Left ventricle myocardium inferior (tissue), 1 donor: ENCODE data around the gene ADAMTS4. TPM values are rescaled to one million over a fixed set of nuclear protein-coding genes. Genes with fewer than 3 reads are reported as not detected.
A peak's percentile ranks its signal among the peaks of the same experiment; 100 is the strongest.

Source experiments
- DNase-seq: peaks from one replicate; pipeline ENCODE4 v3.0.0-alpha.2; 2020
- H3K27ac ChIP-seq: fragments of 200-600 bp; replicated peaks from 2 replicates; pipeline ENCODE4 v1.8.0; 2021
- H3K27me3 ChIP-seq: fragments of 200-600 bp; 2 replicates; pipeline ENCODE4 v1.8.0; 2021; ENCODE audit warnings: low read depth
- H3K36me3 ChIP-seq: fragments of 200-600 bp; 2 replicates; pipeline ENCODE4 v1.8.0; 2021
- H3K4me1 ChIP-seq: fragments of 200-600 bp; 2 replicates; pipeline ENCODE4 v1.8.0; 2021
- H3K4me3 ChIP-seq: fragments of 200-600 bp; 2 replicates; pipeline ENCODE4 v1.8.0; 2021; ENCODE audit warnings: mild to moderate bottlenecking, moderate library complexity
- H3K9me3 ChIP-seq: fragments of 200-600 bp; replicated peaks from 2 replicates; pipeline ENCODE4 v1.8.0; 2021
- intact Hi-C: fragments of 100-400 bp; cut with micrococcal nuclease; formaldehyde crosslinking; loops from one replicate; pipeline ENCODE4 v1.11.0; 2022
- total RNA-seq: library from RNA; stranded (reverse); fragmentation: NEBNext Ultra II Directional; extraction: Animal tissue kit (Norgen Biotek cat#: 25700); gene quantifications from one replicate; pipeline ENCODE4 v1.2.1, GENCODE V29; 2021
- TF ChIP-seq, protein P1 (sequence below): fragments of 200-600 bp; IDR thresholded peaks from 2 replicates; pipeline ENCODE4 v1.8.0; 2021; ENCODE audit warnings: antibody characterized with exemption, mild to moderate bottlenecking, borderline replicate concordance
- donor health status: DM: no; HTN: yes; CAD: no; lungs with severe emphysema.

ADAMTS4 gene
- total RNA-seq, 1 donor from 2014 or later, result 14.1 TPM

DNA sequence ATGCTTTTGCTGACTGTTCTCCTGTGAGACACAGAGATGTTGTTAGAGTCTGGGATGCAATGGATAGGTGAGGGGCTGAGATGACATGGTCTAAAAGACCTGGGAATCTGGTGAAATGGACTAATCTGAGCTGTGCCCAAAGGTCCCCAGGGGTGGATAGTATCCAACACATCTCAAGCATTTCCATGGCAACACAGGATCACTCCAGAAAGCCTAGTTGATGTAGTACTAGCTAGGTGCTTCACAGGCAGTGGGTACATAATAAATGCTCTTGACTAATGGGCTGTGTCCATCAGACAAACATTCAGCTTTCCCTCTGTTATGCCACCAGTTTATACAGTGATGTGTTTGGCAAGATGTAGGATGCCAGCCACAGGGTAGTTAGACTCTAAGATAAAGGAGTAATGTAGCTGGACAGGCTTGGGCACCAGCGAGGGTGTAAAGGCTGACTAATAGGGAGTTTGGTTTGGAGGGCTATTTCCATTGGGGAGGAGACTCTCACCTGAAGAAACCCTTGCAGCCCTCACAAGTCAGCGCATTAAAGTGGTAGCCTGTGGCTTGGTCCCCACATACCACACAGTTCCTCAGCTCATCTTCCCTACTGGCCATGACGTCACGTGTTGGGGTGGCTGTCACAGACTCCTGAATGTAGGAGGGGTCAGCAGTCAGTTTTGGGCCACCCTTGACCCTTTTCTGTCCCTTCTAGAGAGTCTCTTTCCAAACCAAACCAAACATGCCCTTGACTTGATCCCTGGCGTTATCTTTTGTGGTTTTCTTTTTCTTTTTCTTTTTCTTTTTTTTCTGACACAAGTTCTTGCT, 37.3 kb upstream of the ADAMTS4 start:
- DNase-seq, result no peak
- TF ChIP-seq, protein P1, sequence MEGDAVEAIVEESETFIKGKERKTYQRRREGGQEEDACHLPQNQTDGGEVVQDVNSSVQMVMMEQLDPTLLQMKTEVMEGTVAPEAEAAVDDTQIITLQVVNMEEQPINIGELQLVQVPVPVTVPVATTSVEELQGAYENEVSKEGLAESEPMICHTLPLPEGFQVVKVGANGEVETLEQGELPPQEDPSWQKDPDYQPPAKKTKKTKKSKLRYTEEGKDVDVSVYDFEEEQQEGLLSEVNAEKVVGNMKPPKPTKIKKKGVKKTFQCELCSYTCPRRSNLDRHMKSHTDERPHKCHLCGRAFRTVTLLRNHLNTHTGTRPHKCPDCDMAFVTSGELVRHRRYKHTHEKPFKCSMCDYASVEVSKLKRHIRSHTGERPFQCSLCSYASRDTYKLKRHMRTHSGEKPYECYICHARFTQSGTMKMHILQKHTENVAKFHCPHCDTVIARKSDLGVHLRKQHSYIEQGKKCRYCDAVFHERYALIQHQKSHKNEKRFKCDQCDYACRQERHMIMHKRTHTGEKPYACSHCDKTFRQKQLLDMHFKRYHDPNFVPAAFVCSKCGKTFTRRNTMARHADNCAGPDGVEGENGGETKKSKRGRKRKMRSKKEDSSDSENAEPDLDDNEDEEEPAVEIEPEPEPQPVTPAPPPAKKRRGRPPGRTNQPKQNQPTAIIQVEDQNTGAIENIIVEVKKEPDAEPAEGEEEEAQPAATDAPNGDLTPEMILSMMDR, result no peak
- intact Hi-C loops, result no loop called here

DNA sequence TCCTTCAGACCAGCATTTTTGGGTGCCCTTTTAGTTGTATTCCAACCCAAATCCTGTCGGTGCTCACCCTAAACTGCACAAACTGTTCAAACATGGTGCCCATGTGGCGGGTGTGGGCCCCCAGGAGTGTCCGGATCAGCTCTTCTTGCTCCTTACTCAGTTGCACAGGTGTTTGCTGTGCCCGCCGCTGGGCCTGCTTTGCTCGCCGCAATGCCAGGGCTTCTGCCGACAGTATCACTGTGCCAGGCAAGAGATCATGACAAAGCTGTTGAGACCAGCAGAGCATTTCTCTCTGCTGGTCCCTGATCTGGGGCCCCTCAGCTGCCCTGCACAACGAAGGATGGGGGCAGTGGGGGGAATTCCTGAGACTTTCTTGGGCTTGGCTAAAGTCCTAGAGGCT, 34.2 kb upstream of the ADAMTS4 start:
- no peak for DNase-seq
- Histone ChIP-seq H3K27ac (no peak overlapping the region), H3K27me3 (no peaks in the 10 kb centered on the region), H3K4me3 (no peak overlapping the region), H3K36me3 (peaks cover 23% of the 10 kb centered on the region), H3K4me1 (no peaks in the 10 kb centered on the region), H3K9me3 (no peaks in the 10 kb centered on the region)
- intact Hi-C loops, result no loop called here
- TF ChIP-seq, protein P1, result no peak

More for the DNA sequence above, 37.3 kb upstream of the ADAMTS4 start:
- H3K27me3 ChIP-seq, result no peaks in the 10 kb centered on the region
- no peaks in the 10 kb centered on the region for H3K36me3 ChIP-seq
- H3K4me1 ChIP-seq, result no peaks in the 10 kb centered on the region
- no peak overlapping the region for H3K4me3 ChIP-seq
- no peak overlapping the region for H3K27ac ChIP-seq
- H3K9me3 ChIP-seq, result no peaks in the 10 kb centered on the region

DNA sequence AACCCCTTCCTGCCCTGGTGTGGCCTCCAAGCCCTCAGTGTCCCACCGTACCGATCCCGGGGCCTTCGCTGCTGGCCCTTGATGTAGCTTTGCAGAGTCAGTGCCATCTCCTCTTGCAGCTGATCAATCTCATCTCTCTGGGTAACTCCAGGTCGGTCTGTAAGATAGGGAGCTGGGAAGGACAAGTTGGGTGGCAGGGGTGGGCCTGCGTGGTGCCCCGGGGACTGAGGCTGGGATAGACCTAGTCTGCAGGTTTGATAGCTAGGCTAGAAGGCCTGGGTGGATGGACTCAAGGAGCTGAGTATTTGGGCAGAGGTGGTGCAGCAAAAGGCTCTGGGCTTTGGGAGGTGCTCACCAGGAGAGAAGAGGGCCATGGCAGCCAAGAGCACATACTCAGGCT, 31.9 kb upstream of the ADAMTS4 start:
- intact Hi-C loops, result no loop called here

GRCh38 chr1:161229896-161230295, 31.0 kb upstream of the ADAMTS4 start:
- intact Hi-C loops, result loop anchor here (10.0 kb wide), 1 partner anchor 155 kb away; no protein-coding TSS in a partner anchor
- TF ChIP-seq, protein P1, result no peak

More for the DNA sequence above, 31.9 kb upstream of the ADAMTS4 start:
- H3K36me3 ChIP-seq, result peaks cover 23% of the 10 kb centered on the region
- no peak overlapping the region for H3K27ac ChIP-seq
- no peak for DNase-seq
- H3K4me1 ChIP-seq, result peaks cover 21% of the 10 kb centered on the region
- TF ChIP-seq, protein P1, result no peak
- H3K4me3 ChIP-seq, result no peak overlapping the region
- no peaks in the 10 kb centered on the region for H3K27me3 ChIP-seq
- no peaks in the 10 kb centered on the region for H3K9me3 ChIP-seq

DNA sequence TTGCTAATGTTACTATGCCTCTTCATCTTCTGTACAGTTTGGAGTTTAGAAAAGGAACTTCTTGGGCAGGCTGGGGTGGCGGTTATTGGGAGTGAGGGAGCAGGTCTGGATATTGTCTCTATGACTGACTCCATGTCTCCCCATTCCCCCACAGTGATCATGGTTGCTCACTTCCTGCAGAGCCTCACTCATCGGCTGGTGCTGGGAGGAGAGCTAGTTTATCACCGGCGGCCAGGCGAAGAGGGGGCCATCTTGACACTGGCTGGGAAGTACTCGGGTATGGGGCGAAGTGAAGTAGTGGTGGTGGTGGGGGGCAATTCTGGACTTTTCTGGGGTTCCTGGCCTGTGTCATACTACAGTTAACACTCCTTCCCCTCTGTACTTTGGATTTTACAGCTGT, 29.2 kb upstream of the ADAMTS4 start:
- Histone ChIP-seq H3K27ac (peak overlapping the region; percentile 92), H3K4me1 (peaks cover 27% of the 10 kb centered on the region), H3K4me3 (peak overlapping the region; percentile 80), H3K36me3 (peaks cover 23% of the 10 kb centered on the region), H3K27me3 (no peaks in the 10 kb centered on the region), H3K9me3 (no peaks in the 10 kb centered on the region)
- intact Hi-C loops, result loop anchor here (10.0 kb wide), 1 partner anchor 157 kb away; no protein-coding TSS in a partner anchor
- no peak for DNase-seq
- TF ChIP-seq, protein P1, result no peak

More at GRCh38 chr1:161229896-161230295, 31.0 kb upstream of the ADAMTS4 start:
- H3K4me3 ChIP-seq, result no peak overlapping the region
- peaks cover 23% of the 10 kb centered on the region for H3K36me3 ChIP-seq
- H3K27me3 ChIP-seq, result no peaks in the 10 kb centered on the region
- no peak for DNase-seq
- peaks cover 27% of the 10 kb centered on the region for H3K4me1 ChIP-seq
- no peak overlapping the region for H3K27ac ChIP-seq
- no peaks in the 10 kb centered on the region for H3K9me3 ChIP-seq
